CD4-positive, alpha-beta memory T cell (primary cell): Measurements from ENCODE around the gene ETNK2. TPM values are rescaled to one million over a fixed set of nuclear protein-coding genes. Genes with fewer than 3 reads are reported as not detected.

ENCODE experiments used
- CTCF ChIA-PET: fragments of 350-600 bp; sonication (Branson Sonifier 250); formaldehyde crosslinking; loops from one replicate; lab custom pipeline; 2021; ENCODE audit warnings: inconsistent platforms; ENCODE audit not compliant: partially characterized antibody; lab: Charles Lee
- POLR2A ChIA-PET: fragments of 350-600 bp; sonication (Branson Sonifier 250); formaldehyde crosslinking; loops from one replicate; lab custom pipeline; 2021; ENCODE audit not compliant: partially characterized antibody; lab: Charles Lee
- DNase-seq, 5 donors: peaks; one replicate each; pipeline versions ENCODE4 v3.0.0 to v3.0.0-alpha.2; 2020 to 2022; ENCODE audit warnings: mixed read lengths in 1 of 5
- H3K27ac ChIP-seq: one replicate; pipeline ENCODE4 v1.7.0; 2013; ENCODE audit warnings: low read depth, low read length
- H3K27me3 ChIP-seq: 2 replicates; pipeline ENCODE4 v1.7.0; 2013; ENCODE audit warnings: mild to moderate bottlenecking, low read length, moderate library complexity; ENCODE audit not compliant: insufficient read depth
- H3K36me3 ChIP-seq: 2 replicates; pipeline ENCODE4 v1.7.0; 2013; ENCODE audit warnings: mild to moderate bottlenecking, low read length, moderate library complexity; ENCODE audit not compliant: insufficient read depth
- H3K4me1 ChIP-seq: 2 replicates; pipeline ENCODE4 v1.7.0; 2013; ENCODE audit warnings: mild to moderate bottlenecking, low read length, moderate library complexity; ENCODE audit not compliant: insufficient read depth
- H3K4me3 ChIP-seq, 2 donors: one replicate each; pipeline ENCODE4 v1.7.0; 2013; ENCODE audit warnings: low read length in 2 of 2, mild to moderate bottlenecking in 1 of 2
- H3K9me3 ChIP-seq, 2 donors: one replicate each; pipeline ENCODE4 v1.7.0; 2013; ENCODE audit warnings: low read length in 2 of 2, control low read depth in 1 of 2; ENCODE audit not compliant: control insufficient read depth in 1 of 2
- H3K27ac Mint-ChIP-seq, 7 donors: one replicate each; pipeline ENCODE4 v1.8.0; 2020 to 2021; ENCODE audit warnings: mixed read lengths in 7 of 7, mild to moderate bottlenecking in 6 of 7, inconsistent platforms in 3 of 7, moderate library complexity in 3 of 7
- H3K27me3 Mint-ChIP-seq, 2 donors: one replicate each; pipeline ENCODE4 v1.8.0; 2020 to 2021; ENCODE audit warnings: mixed read lengths in 2 of 2
- H3K36me3 Mint-ChIP-seq, 2 donors: one replicate each; pipeline ENCODE4 v1.8.0; 2020 to 2021; ENCODE audit warnings: mixed read lengths in 2 of 2, inconsistent platforms in 1 of 2, mild to moderate bottlenecking in 1 of 2
- H3K4me1 Mint-ChIP-seq, 4 donors: one replicate each; pipeline ENCODE4 v1.8.0; 2020 to 2021; ENCODE audit warnings: mixed read lengths in 4 of 4, mild to moderate bottlenecking in 1 of 4
- H3K4me3 Mint-ChIP-seq, 8 donors: one replicate each; pipeline ENCODE4 v1.8.0; 2020 to 2021; ENCODE audit warnings: mixed read lengths in 8 of 8, mild to moderate bottlenecking in 7 of 8, moderate library complexity in 6 of 8, inconsistent platforms in 3 of 8
- H3K9me3 Mint-ChIP-seq, 8 donors: one replicate each; pipeline ENCODE4 v1.8.0; 2020 to 2021; ENCODE audit warnings: mixed read lengths in 8 of 8, mild to moderate bottlenecking in 5 of 8, inconsistent platforms in 3 of 8, moderate library complexity in 1 of 8
- intact Hi-C: fragments of 100-400 bp; cut with micrococcal nuclease; formaldehyde crosslinking; loops from one replicate; pipeline ENCODE4 v1.15.1; 2023
- polyA plus RNA-seq, 2 donors: library from polyadenylated mRNA; unstranded; fragments of 300-500 nt; fragmentation: Illumina TruSeq; gene quantifications; one replicate each; pipeline ENCODE4 v1.2.3, GENCODE V29; 2021
- total RNA-seq, 2 experiments: library from RNA; stranded (reverse); gene quantifications; one replicate each; pipeline ENCODE4 v1.2.3, GENCODE V29; 2021

ETNK2 gene
- total and polyA plus RNA-seq, 4 experiments from 2014 or later: 3.2 to 3.9 (median 3.5) TPM

DNA sequence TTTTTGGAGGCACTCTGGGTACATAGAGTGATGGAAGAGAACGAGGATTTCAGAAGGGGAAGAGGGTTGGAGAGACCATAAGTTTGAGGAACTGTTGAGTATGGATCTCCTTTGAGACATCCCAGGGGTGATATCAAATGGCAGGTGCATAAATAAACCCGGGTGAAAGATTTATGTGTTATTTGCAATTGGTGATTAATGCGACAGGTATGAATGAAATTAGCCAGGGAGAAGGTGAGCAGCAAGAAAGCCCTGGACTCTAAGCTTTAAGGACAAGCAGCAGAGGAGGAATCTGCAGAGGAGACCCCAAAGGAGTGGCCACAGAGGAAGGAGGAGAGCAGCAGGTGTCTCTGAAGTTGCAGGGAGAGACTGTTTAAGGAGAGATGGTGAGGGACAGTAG is 23.1 kb upstream of the ETNK2 start:
- H3K27me3 ChIP-seq: no peaks in the 10 kb centered on the region
- Mint-ChIP-seq H3K9me3 (peaks cover 2 to 44% (median 30%) of the 10 kb centered on the region in 8 donors), H3K36me3 (peaks cover 0 to 5% of the 10 kb centered on the region in 2 donors), H3K27ac (no peak overlapping the region), H3K4me3 (no peak overlapping the region), H3K27me3 (peaks cover 12 to 13% of the 10 kb centered on the region in 2 donors), H3K4me1 (no peaks in the 10 kb centered on the region)
- CTCF ChIA-PET: interaction anchor here (0.9 to 1.7 kb wide), 2 partner anchors 9 to 189 kb away, joined by 3 to 5 read pairs; no protein-coding TSS in a partner anchor
- no peaks in the 10 kb centered on the region for H3K36me3 ChIP-seq
- H3K9me3 ChIP-seq: peaks cover 0 to 8% of the 10 kb centered on the region in 2 donors
- no peak for DNase-seq
- intact Hi-C loops: no loop called here
- POLR2A ChIA-PET: no interaction called here
- H3K4me3 ChIP-seq: no peak overlapping the region
- H3K4me1 ChIP-seq: no peaks in the 10 kb centered on the region
- H3K27ac ChIP-seq: no peak overlapping the region

DNA sequence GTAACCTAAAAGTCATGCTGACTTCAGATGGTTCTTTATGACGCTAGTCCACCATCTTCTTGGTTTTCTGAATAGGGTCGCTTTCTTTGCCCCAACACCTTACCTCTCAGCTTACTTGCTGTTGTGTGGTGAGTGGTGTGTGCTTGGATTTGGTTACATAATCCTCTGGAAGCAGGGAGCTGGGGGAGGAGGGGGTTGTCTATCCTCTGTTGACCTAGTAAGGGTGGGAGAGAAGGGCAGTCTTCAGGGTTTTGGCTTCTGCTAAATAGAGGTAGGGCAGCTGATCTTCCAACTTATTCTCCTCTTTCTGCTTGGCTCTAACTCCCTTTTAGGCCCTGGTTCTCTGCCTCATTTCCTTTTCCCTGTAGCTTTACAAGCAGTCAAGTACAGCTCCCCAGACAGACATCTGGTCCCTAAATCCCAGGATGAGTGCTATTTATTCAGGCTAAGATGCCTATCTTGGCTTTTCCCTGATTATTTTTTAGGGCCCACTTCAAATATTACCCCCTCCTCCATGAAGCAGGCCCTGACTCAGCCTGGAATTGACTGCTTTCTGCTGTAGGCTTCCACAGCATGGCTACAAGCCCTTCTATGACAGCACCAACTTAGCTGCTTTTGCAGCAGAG is 20.7 kb upstream of the ETNK2 start:
- CTCF ChIA-PET: interaction anchor here (1.8 to 2.5 kb wide), 2 partner anchors 10 to 191 kb away, joined by 5 to 7 read pairs; no protein-coding TSS in a partner anchor
- Mint-ChIP-seq H3K36me3 (peaks cover under 1 to 9% of the 10 kb centered on the region in 2 donors), H3K9me3 (peaks cover 5 to 59% (median 50%) of the 10 kb centered on the region in 8 donors), H3K27ac (no peak overlapping the region), H3K4me1 (no peaks in the 10 kb centered on the region), H3K4me3 (no peak overlapping the region), H3K27me3 (peaks cover 6 to 7% of the 10 kb centered on the region in 2 donors)
- Histone ChIP-seq H3K27ac (no peak overlapping the region), H3K27me3 (no peaks in the 10 kb centered on the region), H3K9me3 (peaks cover 4 to 20% of the 10 kb centered on the region in 2 donors), H3K4me1 (no peaks in the 10 kb centered on the region), H3K4me3 (no peak overlapping the region), H3K36me3 (no peaks in the 10 kb centered on the region)
- POLR2A ChIA-PET: no interaction called here
- intact Hi-C loops: no loop called here
- no peak for DNase-seq

- no peak overlapping the region for H3K4me3 Mint-ChIP-seq
These were observed 19.9 kb upstream of the ETNK2 start for GRCh38 chr1:204171751-204172178.

DNA sequence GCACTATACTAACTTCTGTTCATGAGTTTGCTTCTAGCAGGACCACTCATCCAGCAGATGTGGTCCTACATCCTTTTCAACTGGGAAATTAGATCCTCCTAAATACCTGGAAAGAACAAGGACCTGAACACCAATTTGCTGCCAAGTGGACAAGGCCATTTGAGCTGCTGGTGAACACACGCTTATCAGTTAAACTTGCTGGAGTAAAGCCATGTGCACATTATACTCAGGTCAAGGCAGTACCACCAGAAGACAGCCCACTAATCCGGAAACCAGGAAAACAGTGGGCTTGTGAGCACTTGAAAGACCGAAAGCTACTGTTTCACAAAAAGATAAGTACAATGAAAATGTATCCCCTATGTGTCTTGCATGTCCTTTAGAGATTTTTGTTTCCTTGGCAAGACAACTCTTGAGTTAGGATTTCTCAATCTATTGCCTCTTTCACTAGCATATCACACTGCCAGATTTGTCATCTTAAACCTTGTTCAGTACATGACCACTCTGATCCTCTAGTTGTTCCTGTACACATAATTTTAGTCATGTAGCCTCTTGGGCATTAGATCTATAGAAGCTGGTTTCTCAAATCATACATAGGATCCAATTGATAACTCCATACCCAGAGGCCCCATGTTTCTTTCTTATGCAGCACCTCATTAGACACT is 18.8 kb upstream of the ETNK2 start:
- H3K4me1 ChIP-seq: no peaks in the 10 kb centered on the region
- no peak overlapping the region for H3K4me3 Mint-ChIP-seq
- H3K27ac ChIP-seq: no peak overlapping the region
- H3K27me3 ChIP-seq: no peaks in the 10 kb centered on the region
- no peak for DNase-seq
- H3K27me3 Mint-ChIP-seq: peaks cover 6 to 7% of the 10 kb centered on the region in 2 donors
- POLR2A ChIA-PET: no interaction called here
- H3K36me3 Mint-ChIP-seq: peaks cover 4 to 9% of the 10 kb centered on the region in 2 donors
- H3K9me3 ChIP-seq: peaks cover 4 to 20% of the 10 kb centered on the region in 2 donors
- no peak overlapping the region for H3K4me3 ChIP-seq
- H3K36me3 ChIP-seq: no peaks in the 10 kb centered on the region
- peaks cover 5 to 67% (median 52%) of the 10 kb centered on the region in 8 donors for H3K9me3 Mint-ChIP-seq
- CTCF ChIA-PET: interaction anchor here (1.1 to 2.5 kb wide), 3 partner anchors 8 to 193 kb away, joined by 3 to 7 read pairs (median 5); no protein-coding TSS in a partner anchor
- no peak overlapping the region for H3K27ac Mint-ChIP-seq
- no peaks in the 10 kb centered on the region for H3K4me1 Mint-ChIP-seq
- intact Hi-C loops: no loop called here

More at GRCh38 chr1:204171751-204172178, 19.9 kb upstream of the ETNK2 start:
- ChIA-PET CTCF (interaction anchor here (1.8 to 2.5 kb wide), 2 partner anchors 9 to 192 kb away, joined by 5 to 7 read pairs; no protein-coding TSS in a partner anchor), POLR2A (no interaction called here)
- Mint-ChIP-seq H3K4me1 (no peaks in the 10 kb centered on the region), H3K27me3 (peaks cover 6 to 7% of the 10 kb centered on the region in 2 donors), H3K27ac (no peak overlapping the region), H3K9me3 (peaks cover 5 to 65% (median 52%) of the 10 kb centered on the region in 8 donors), H3K36me3 (peaks cover 4 to 9% of the 10 kb centered on the region in 2 donors)
- H3K27me3 ChIP-seq: no peaks in the 10 kb centered on the region
- H3K27ac ChIP-seq: no peak overlapping the region
- no peaks in the 10 kb centered on the region for H3K4me1 ChIP-seq
- intact Hi-C loops: no loop called here
- no peaks in the 10 kb centered on the region for H3K36me3 ChIP-seq
- peaks cover 4 to 20% of the 10 kb centered on the region in 2 donors for H3K9me3 ChIP-seq
- DNase-seq: no peak
- no peak overlapping the region for H3K4me3 ChIP-seq

DNA sequence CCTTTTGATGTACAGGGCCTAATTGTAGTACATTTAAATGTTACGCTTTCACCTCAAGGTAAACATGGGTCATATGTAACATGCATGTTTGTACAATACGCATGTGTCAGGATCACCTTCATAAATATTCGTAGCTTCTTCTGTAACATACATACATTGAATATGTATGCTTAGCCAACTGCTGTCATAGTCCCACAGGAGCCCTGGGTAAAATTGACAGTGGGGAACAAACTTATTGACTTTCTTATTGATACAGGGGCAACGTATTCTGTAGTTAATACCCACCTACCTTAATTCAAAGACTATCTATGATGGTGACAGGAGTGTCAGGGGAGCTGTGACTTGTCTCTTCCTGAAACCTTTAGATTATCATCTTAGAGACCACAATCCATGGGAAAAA is 18.0 kb upstream of the ETNK2 start:
- no peak overlapping the region for H3K4me3 ChIP-seq
- CTCF ChIA-PET: interaction anchor here (1.1 to 1.2 kb wide), 2 partner anchors 194 to 229 kb away, joined by 3 to 4 read pairs; no protein-coding TSS in a partner anchor
- peaks cover 6 to 7% of the 10 kb centered on the region in 2 donors for H3K27me3 Mint-ChIP-seq
- no peak overlapping the region for H3K27ac ChIP-seq
- no peak overlapping the region for H3K27ac Mint-ChIP-seq
- no peaks in the 10 kb centered on the region for H3K4me1 Mint-ChIP-seq
- H3K4me1 ChIP-seq: no peaks in the 10 kb centered on the region
- H3K36me3 Mint-ChIP-seq: peaks cover 4 to 9% of the 10 kb centered on the region in 2 donors
- peaks cover 5 to 67% (median 52%) of the 10 kb centered on the region in 8 donors for H3K9me3 Mint-ChIP-seq
- no peaks in the 10 kb centered on the region for H3K36me3 ChIP-seq
- H3K9me3 ChIP-seq: peaks cover 4 to 20% of the 10 kb centered on the region in 2 donors
- DNase-seq: no peak
- POLR2A ChIA-PET: no interaction called here
- H3K27me3 ChIP-seq: no peaks in the 10 kb centered on the region
- H3K4me3 Mint-ChIP-seq: no peak overlapping the region
- intact Hi-C loops: no loop called here

DNA sequence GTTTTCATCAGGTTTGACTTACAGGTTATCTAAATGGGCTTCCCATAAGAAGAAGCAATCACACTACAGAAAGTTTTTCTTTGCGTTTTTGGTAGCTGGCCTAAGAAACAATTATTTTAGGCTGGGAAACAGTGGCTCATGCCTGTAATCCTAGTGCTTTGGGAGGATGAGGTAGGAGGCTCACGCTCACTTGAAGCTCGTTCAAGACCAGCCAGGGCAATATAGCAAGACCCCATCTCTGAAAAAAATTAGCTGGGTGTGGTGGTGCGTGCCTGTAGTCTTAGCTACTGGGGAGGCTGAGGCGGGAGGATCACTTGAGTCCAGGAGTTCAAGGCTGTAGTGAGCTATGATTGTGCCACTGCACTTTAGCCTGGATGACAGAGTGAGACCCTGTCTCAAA is 15.9 kb upstream of the ETNK2 start:
- H3K4me1 Mint-ChIP-seq: no peaks in the 10 kb centered on the region
- ChIA-PET CTCF (interaction anchor here (1.2 to 13.2 kb wide), 6 partner anchors 10 to 263 kb away, joined by 3 to 153 read pairs (median 6); no protein-coding TSS in a partner anchor), POLR2A (no interaction called here)
- intact Hi-C loops: no loop called here
- Histone ChIP-seq H3K27ac (no peak overlapping the region), H3K36me3 (no peaks in the 10 kb centered on the region), H3K4me3 (no peak overlapping the region), H3K27me3 (no peaks in the 10 kb centered on the region), H3K4me1 (no peaks in the 10 kb centered on the region), H3K9me3 (peaks cover 4 to 20% of the 10 kb centered on the region in 2 donors)
- peaks cover 0 to under 1% of the 10 kb centered on the region in 2 donors for H3K27me3 Mint-ChIP-seq
- DNase-seq: no peak
- H3K36me3 Mint-ChIP-seq: peaks cover 4 to 9% of the 10 kb centered on the region in 2 donors
- no peak overlapping the region for H3K4me3 Mint-ChIP-seq
- H3K27ac Mint-ChIP-seq: no peak overlapping the region
- peaks cover 5 to 56% (median 47%) of the 10 kb centered on the region in 8 donors for H3K9me3 Mint-ChIP-seq

GRCh38 chr1:204166219-204166618 is 14.4 kb upstream of the ETNK2 start, which contains the start of gene REN:
REN (minus strand) TSS chr1:204166337; CDS start chr1:204166293, 44 bp downstream.
- no peak within 1 kb of the TSS for H3K27ac ChIP-seq
- no peaks in the 10 kb centered on the region for H3K36me3 ChIP-seq
- H3K4me3 Mint-ChIP-seq: no peak within 1 kb of the TSS
- peaks cover 3 to 42% (median 34%) of the 10 kb centered on the region in 8 donors for H3K9me3 Mint-ChIP-seq
- peaks cover 4 to 20% of the 10 kb centered on the region in 2 donors for H3K9me3 ChIP-seq
- ChIA-PET CTCF (interaction anchor here (1.1 to 13.2 kb wide), 4 partner anchors 24 to 197 kb away, joined by 3 to 153 read pairs (median 8); no protein-coding TSS in a partner anchor), POLR2A (interaction anchor here (0.6 kb wide), 1 partner anchor 391 kb away, joined by 3 read pairs; no protein-coding TSS in a partner anchor)
- intact Hi-C loops: no loop called here
- no peaks in the 10 kb centered on the region for H3K27me3 ChIP-seq
- H3K27me3 Mint-ChIP-seq: peaks cover 2 to 3% of the 10 kb centered on the region in 2 donors
- H3K4me1 Mint-ChIP-seq: no peaks in the 10 kb centered on the region
- DNase-seq: no peak
- no peaks in the 10 kb centered on the region for H3K4me1 ChIP-seq
- peaks cover 4 to 6% of the 10 kb centered on the region in 2 donors for H3K36me3 Mint-ChIP-seq
- no peak within 1 kb of the TSS for H3K27ac Mint-ChIP-seq
- H3K4me3 ChIP-seq: no peak within 1 kb of the TSS
